CD4-positive, alpha-beta T cell treated with Interleukin-4 for 4 hours (primary cell): ENCODE data around the gene DHDH.
"Not testable (repeated sequence)": the region's sequence is repeated elsewhere in the genome, so short reads cannot be mapped to it uniquely, and the experiment has no call there.

ENCODE experiments used
- DNase-seq: peaks from one replicate; pipeline ENCODE4 v3.0.0-alpha.2; 2020

The DHDH gene

GRCh38 chr19:48933382-48933932, at the start of gene DHDH:
DHDH (plus strand) TSS chr19:48933699; CDS start chr19:48933722, 23 bp downstream.
- DNase-seq, result peak; percentile 91

GRCh38 chr19:48883726-48884125, 49.8 kb upstream of the DHDH start:
- no peak for DNase-seq

- no peak for DNase-seq
Observed at GRCh38 chr19:48887861-48888612, 45.5 kb upstream of the DHDH start.

GRCh38 chr19:48889496-48889895, 44.0 kb upstream of the DHDH start:
- DNase-seq, result not testable (repeated sequence)

DNA sequence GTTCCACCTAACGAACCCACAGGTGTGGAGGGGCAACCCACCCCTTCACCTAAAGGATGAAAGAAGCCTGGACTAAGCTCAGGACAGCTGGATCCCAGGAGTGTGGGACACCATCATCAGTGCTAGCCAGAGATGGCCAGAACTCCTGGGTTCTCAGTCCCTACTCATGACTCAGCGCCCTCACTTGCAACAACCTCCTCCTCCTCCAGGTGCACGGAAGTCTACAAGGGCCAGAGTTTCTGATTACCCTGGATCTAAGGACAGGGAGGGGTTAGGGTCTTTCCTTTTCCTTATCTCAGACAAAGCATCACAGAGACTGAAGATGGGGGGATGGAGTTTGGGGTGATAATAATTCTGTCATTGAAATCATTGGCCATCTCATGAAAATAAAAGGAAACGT, 42.9 kb upstream of the DHDH start:
- DNase-seq, result no peak

DNA sequence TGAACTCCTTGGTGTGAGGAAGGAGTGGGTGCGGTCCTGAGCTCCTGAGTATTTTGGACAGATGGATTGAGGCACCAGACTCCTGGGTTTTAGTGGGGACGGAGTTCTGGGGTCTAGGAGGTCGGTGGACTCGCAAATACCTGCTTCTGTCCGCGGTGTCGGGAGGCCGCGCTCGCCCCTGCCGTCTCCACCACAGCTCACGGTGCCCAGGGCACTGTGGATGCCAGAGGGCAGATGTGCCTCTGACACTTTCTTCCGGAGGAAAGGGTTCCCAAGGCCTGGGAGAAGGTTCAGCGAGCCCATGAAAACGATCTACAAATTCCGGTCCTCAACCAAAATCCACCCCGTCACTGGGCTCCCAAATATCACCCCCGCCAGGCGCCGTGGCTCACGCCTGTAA, 38.3 kb upstream of the DHDH start:
- DNase-seq, result no peak

DNA sequence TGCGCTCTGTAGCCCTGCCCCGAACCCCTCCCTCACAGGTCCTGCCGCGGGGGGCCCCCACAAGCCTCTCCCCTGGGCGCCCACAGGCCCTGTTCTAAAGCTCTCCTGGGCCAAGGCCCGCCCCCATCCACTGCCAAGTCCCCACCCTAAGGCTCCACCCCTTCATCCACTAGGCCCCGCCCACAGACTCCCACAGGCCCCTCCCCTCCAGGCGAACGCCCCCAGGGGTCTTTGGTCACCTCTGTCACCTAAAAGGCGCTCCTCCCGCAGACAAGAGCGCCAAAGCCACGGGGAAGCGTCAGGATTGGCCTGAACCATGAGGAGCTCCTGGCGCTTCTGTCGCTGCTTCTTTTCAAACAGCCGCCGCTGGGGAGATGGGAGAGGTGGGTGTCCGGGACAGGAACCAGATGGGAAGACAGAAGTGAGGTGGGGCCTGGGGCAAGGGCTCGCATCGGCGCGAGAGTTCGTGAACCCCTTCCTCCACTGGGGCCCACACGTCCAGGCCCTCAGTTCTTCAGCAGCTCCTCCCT, 37.2 kb upstream of the DHDH start:
- DNase-seq, result no peak

DNA sequence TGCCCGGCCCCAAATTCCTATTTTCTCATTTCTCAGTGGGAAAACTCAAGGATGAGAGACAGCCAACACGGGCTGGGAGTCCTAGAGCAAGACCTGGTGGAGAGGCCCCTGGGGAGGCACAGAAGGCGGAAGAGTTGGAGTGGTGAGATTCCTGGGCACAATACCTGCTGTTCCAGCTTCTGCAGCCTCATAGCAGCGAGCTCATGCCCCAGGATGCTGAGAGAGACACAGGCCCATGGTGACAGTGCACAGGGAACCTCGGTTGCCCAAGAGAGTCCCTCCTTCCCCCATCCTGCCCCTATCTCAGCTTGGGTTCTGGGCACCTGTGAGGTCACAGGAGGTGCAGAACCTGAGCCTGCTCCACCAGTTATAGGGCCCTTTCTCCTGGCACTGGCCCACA, 36.3 kb upstream of the DHDH start:
- DNase-seq, result no peak

- not testable (repeated sequence) for DNase-seq
Observed at GRCh38 chr19:48899386-48899749, 34.1 kb upstream of the DHDH start.

DNA sequence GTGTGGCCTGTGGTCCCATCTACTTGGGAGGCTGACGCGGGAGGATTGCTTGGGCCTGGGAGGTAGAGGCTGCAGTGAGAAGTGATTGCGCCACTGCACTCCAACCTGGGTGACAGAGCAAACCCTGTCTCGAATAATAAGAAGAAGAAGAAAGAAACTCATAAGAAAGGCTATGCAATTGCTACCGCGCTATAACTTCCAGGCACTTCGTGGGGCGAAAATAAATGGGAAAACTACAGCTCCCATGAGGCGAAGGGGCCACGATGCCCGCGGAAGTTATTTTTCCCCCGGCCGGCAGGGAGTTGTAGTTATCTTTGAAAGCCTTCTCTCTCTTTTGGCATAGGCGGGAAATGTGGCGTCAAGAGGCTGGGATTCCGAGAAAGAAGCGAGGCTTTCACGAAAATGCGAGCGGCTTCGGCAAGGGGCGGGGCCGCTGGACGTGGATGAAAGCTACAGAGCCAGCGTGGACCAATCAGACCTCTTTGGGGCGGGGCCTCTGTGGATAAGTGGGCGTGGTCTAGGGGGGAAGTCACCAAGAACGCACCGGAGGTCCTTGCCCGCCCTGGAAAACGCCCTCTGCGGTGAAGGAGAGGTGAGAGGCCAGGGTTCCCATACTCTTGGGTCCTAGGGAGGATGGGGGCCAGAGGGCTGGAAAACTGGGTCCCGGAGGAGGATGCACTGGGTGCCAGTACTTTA, 33.6 kb upstream of the DHDH start, which contains the start of gene NUCB1:
Gene NUCB1, plus strand, starts transcription at position 532 of the 696 bp plus-strand sequence. CDS start 485 bp downstream, outside the sequence.
- peak; percentile 97 for DNase-seq

DNA sequence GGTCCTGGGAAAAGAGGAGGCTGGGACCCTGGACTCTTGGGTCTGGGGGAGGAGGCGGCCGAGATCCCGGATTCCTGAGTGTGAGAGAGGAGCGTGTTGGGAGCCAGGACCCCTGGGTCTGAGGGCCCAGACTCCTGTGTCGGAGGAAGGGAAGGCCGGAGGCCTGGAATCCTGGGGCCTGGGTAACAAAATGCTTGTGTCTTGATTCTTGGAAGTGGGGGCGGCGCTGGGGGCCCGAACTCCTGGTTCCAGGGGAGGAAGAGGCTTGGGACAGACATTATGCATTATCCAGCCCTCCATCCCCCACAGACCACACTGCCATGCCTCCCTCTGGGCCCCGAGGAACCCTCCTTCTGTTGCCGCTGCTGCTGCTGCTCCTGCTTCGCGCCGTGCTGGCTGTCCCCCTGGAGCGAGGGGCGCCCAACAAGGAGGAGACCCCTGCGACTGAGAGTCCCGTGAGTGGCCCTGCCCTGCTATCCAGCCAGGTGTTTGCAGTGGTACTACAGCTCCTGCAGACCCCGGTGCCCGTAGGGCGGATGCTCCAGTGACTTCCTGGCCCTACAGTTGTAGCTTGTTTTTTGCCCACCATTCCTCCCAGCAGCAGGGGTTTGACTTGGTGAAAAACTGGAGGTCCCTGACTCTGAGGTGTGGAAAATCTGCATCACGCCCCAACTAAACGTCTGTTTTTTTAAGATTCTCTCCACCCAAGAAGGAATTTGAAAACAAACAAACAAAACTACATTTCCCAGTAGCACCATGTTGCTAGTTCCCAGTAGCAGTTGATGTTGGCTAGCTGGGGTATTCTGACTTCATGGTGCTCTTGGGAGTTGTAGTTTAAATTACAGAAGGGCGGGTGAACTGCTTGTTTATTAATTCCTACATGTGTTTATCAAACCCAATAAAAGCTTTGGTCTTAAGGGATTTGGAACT, 32.8 kb upstream of the DHDH start:
- peak; percentile 45 for DNase-seq

GRCh38 chr19:48902291-48902690, 31.2 kb upstream of the DHDH start:
- DNase-seq, result not testable (repeated sequence)

DNA sequence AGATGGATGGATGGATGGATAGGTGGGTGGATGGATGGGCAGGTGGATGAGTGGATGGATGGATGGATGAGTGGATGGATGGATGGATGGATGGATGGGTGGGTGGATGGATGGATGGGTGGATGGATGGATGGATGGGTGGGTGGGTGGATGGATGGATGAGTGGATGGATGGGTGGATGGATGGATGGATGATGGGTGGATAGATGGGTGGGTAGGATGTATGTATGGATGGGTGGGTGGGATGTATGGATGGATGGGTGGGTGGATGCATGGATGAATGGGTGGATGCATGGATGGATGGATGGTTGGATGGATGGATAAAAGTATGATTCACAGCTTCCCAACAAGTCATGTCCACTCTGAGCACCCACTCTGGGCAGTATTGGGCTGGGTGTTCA, 29.7 kb upstream of the DHDH start:
- DNase-seq, result not testable (repeated sequence)

DNA sequence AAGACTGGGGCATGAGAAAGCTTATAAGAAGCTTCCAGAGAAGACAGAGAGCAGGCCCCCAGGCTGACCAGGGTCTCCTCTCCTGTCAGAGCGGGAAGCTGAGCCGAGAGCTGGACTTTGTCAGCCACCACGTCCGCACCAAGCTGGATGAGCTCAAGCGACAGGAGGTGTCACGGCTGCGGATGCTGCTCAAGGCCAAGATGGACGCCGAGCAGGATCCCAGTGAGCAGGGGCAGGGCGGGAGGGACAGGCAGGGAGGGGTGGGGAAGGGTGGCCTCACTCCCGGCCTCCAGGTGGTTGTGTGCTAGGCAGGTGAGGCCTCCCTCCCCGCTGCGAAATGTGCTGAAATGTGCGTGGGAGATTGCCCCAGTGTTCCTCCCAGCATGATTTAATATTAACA, 27.8 kb upstream of the DHDH start:
- no peak for DNase-seq

GRCh38 chr19:48906324-48906723, 27.2 kb upstream of the DHDH start:
- DNase-seq, result no peak

DNA sequence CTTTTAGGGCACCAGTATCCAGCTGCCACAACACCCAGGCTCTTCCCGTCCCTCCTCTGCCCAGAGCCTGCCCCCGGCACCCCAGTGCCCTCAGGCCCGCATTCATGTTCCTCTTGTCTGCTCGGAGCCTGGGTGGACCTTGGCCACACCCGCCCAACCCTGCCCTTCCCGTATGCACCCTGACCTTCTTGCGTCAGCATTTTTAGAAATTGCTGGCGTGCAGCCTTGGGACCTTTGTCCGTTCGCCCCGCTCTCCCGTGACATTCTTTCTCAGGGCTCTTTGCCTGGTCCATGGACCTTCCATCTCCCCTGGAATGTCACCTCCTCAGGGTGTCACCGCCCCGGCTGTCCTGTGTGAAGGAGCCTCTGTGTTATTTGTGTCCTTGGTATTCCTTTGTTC, 25.8 kb upstream of the DHDH start:
- DNase-seq, result no peak

- not testable (repeated sequence) for DNase-seq
Observed at GRCh38 chr19:48909424-48910077, 23.9 kb upstream of the DHDH start.

DNA sequence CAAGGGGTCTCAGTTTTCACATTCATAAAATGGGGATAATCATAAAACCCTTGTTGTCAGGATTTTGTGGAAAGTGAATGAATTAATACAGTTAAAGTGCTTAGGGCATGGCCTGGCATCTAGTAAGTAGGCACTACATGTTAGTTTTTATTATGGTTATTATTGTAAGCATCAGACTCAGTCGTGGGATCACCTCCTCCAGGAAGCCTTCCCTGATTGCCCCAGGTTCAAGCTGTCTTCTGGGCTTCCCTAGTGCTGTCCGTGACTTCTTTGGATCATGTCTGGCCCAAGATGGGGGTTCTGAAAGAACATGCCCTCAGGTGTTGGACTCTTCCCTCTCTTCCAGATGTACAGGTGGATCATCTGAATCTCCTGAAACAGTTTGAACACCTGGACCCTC, 22.7 kb upstream of the DHDH start:
- no peak for DNase-seq

GRCh38 chr19:48913114-48913889, 20.2 kb upstream of the DHDH start:
- no peak for DNase-seq

GRCh38 chr19:48914181-48914580, 19.3 kb upstream of the DHDH start:
- no peak for DNase-seq

DNA sequence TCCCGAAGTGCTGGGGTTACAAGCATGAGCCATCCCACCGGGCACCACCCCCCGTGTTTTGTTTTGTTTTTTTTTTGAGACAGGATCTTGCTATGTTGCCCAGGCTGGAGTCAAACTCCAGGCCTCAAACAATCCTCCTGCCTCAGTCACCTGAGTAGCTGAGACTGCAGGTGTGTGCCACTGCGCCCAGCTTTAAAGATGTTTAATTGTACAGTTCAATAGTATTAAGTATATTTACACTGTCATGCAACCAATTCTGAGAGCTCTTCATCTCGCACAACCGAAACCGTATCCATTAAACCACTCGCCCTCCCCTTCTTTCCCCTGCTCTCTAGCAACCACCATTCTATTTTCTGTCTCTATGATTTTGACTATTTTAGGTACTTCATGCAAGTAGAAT, 17.7 kb upstream of the DHDH start:
- no peak for DNase-seq
